PC-9 (cell line): Measurements from ENCODE around the gene TTLL8. TPM values are rescaled to one million over a fixed set of nuclear protein-coding genes. Genes with fewer than 3 reads are reported as not detected.
A peak's percentile ranks its signal among the peaks of the same experiment; 100 is the strongest.

Source experiments
- Bru-seq: library from RNA; stranded (reverse); fragments of 400-500 nt; gene quantifications from one replicate; lab custom pipeline; 2021; lab: Mats Ljungman, UMichigan
- BruChase-seq, 2 experiments: library from RNA; stranded (reverse); fragments of 400-500 nt; gene quantifications; one replicate each; lab custom pipeline; 2021; lab: Mats Ljungman, UMichigan
- BruUV-seq: library from RNA; stranded (reverse); fragments of 400-500 nt; replicated peaks from 2 replicates; lab custom pipeline; 2021; lab: Mats Ljungman, UMichigan
- CTCF ChIA-PET: fragments of 300-600 bp; sonication (Branson Sonifier 250); formaldehyde crosslinking; loops from one replicate; lab custom pipeline; 2022; ENCODE audit warnings: antibody characterized with exemption; lab: Charles Lee
- POLR2A ChIA-PET: fragments of 300-600 bp; sonication (Branson Sonifier 250); formaldehyde crosslinking; loops from one replicate; lab custom pipeline; 2022; ENCODE audit warnings: antibody characterized with exemption; ENCODE audit not compliant: unreplicated experiment; lab: Charles Lee
- DNase-seq, 2 experiments: peaks; one replicate each; pipeline versions ENCODE4 v3.0.0 to v3.0.0-alpha.2; 2015 to 2022; ENCODE audit warnings: mixed read lengths in 1 of 2
- H2AFZ ChIP-seq: fragments of 200-600 bp; sonication (generic); 2 replicates; pipeline ENCODE4 v1.8.1; 2017; ENCODE audit warnings: antibody characterized with exemption
- H3F3A ChIP-seq: fragments of 200-600 bp; sonication (generic); 2 replicates; pipeline ENCODE4 v1.8.1; 2017; ENCODE audit warnings: antibody characterized with exemption, mild to moderate bottlenecking, low read depth; ENCODE audit not compliant: insufficient read depth
- H3K27ac ChIP-seq: fragments of 200-600 bp; sonication (generic); 2 replicates; pipeline ENCODE4 v1.6.1; 2016; ENCODE audit warnings: mixed run types
- H3K27me3 ChIP-seq: fragments of 200-600 bp; sonication (generic); 2 replicates; pipeline ENCODE4 v1.6.1; 2016; ENCODE audit warnings: low read depth, mixed run types; ENCODE audit not compliant: insufficient read depth
- H3K36me3 ChIP-seq: fragments of 200-600 bp; sonication (generic); 2 replicates; pipeline ENCODE4 v1.6.1; 2016; ENCODE audit warnings: low read depth, mixed run types
- H3K4me1 ChIP-seq: fragments of 200-600 bp; sonication (generic); replicated peaks from 2 replicates; pipeline ENCODE4 v1.6.1; 2016; ENCODE audit warnings: mixed run types; ENCODE audit not compliant: insufficient read depth
- H3K4me2 ChIP-seq: fragments of 200-600 bp; sonication (generic); 2 replicates; pipeline ENCODE4 v1.6.1; 2017; ENCODE audit warnings: mixed run types
- H3K4me3 ChIP-seq: fragments of 200-600 bp; sonication (generic); 2 replicates; pipeline ENCODE4 v1.6.1; 2016; ENCODE audit warnings: mixed run types
- H3K79me2 ChIP-seq: fragments of 200-600 bp; sonication (generic); 2 replicates; pipeline ENCODE4 v1.6.1; 2017; ENCODE audit warnings: low read depth, mixed run types
- H3K9me2 ChIP-seq: fragments of 200-600 bp; sonication (generic); 2 replicates; pipeline ENCODE4 v1.8.1; 2017; ENCODE audit warnings: mild to moderate bottlenecking; ENCODE audit not compliant: insufficient read depth
- H3K9me3 ChIP-seq: fragments of 200-600 bp; sonication (generic); 2 replicates; pipeline ENCODE4 v1.8.1; 2016; ENCODE audit warnings: low read depth; ENCODE audit not compliant: insufficient read depth
- H4K20me1 ChIP-seq: fragments of 200-600 bp; sonication (generic); 2 replicates; pipeline ENCODE4 v1.8.1; 2017; ENCODE audit not compliant: insufficient read depth
- CTCF ChIP-seq: fragments of 200-600 bp; sonication (generic); conservative IDR thresholded peaks from 2 replicates; pipeline ENCODE4 v1.6.1; 2017; ENCODE audit warnings: mixed run types, antibody characterized with exemption, mild to moderate bottlenecking, moderate library complexity
- EZH2 ChIP-seq: fragments of 200-600 bp; sonication (generic); IDR thresholded peaks from 2 replicates; pipeline ENCODE4 v1.8.0; 2017; ENCODE audit warnings: antibody characterized with exemption, low read depth
- intact Hi-C: fragments of 100-400 bp; cut with micrococcal nuclease; formaldehyde crosslinking; loops from one replicate; pipeline ENCODE4 v1.10.0; 2022; ENCODE audit not compliant: unreplicated experiment
- long read RNA-seq: library from polyadenylated mRNA; stranded (forward); transcript quantifications from one replicate; pipeline ENCODE4 v2.0.0, GENCODE V29; 2022
- total RNA-seq: library from RNA; stranded (reverse); gene quantifications from 2 replicates; pipeline ENCODE4 v1.2.3, GENCODE V29; 2021

Gene TTLL8
- total RNA-seq (not detected in 2 replicates), Bru-seq, nascent RNA (percentile 4 among the genes with signal in this experiment), BruChase-seq, experiment 1, labeled RNA remaining after a 2-hour chase (percentile 2 among the genes with signal in this experiment), BruChase-seq, experiment 2, labeled RNA remaining after a 6-hour chase (not detected)
- long read RNA-seq = 0 reads

- Histone ChIP-seq H3K9me3 (no peaks in the 10 kb centered on the region), H3K4me2 (no peak within 1 kb of the TSS), H3F3A (no peaks in the 10 kb centered on the region), H3K27me3 (peaks cover 76% of the 10 kb centered on the region), H3K27ac (no peak within 1 kb of the TSS), H4K20me1 (no peaks in the 10 kb centered on the region), H3K4me1 (no peaks in the 10 kb centered on the region), H2AFZ (no peak within 1 kb of the TSS), H3K9me2 (no peaks in the 10 kb centered on the region), H3K4me3 (no peak within 1 kb of the TSS), H3K36me3 (no peaks in the 10 kb centered on the region), H3K79me2 (no peaks in the 10 kb centered on the region)
- TF ChIP-seq EZH2 (no peak), CTCF (no peak)
- no peak for DNase-seq
- no TSS peak for BruUV-seq
- ChIA-PET CTCF (no interaction called here), POLR2A (interaction anchor here (0.6 kb wide), 1 partner anchor 13 kb away, joined by 5 read pairs; no protein-coding TSS in a partner anchor)
- intact Hi-C loops = no loop called here
Observed at GRCh38 chr22:50058061-50058905, at the start of gene TTLL8. Gene TTLL8 (minus strand): TSS chr22:50058298.

- no peaks in the 10 kb centered on the region for H3K9me2 ChIP-seq
- no peaks in the 10 kb centered on the region for H3K36me3 ChIP-seq
- no peaks in the 10 kb centered on the region for H3K79me2 ChIP-seq
- H3K9me3 ChIP-seq = no peaks in the 10 kb centered on the region
- TF ChIP-seq EZH2 = no peak
- TF ChIP-seq CTCF = no peak
- H3K4me1 ChIP-seq = no peaks in the 10 kb centered on the region
- no peak overlapping the region for H3K27ac ChIP-seq
- H2AFZ ChIP-seq = no peak overlapping the region
- ChIA-PET POLR2A (no interaction called here), CTCF (no interaction called here)
- no peaks in the 10 kb centered on the region for H4K20me1 ChIP-seq
- no peak overlapping the region for H3K4me3 ChIP-seq
- no peaks in the 10 kb centered on the region for H3F3A ChIP-seq
- peak in 1 of 2 experiments; percentile 5 for DNase-seq
- no TSS peak for BruUV-seq
- peaks cover 36% of the 10 kb centered on the region for H3K27me3 ChIP-seq
- H3K4me2 ChIP-seq = no peak overlapping the region
- intact Hi-C loops = no loop called here
Observed at GRCh38 chr22:50107529-50107928, 49.4 kb upstream of the TTLL8 start.

- Histone ChIP-seq H3K9me3 (no peaks in the 10 kb centered on the region), H2AFZ (no peak overlapping the region), H3K36me3 (no peaks in the 10 kb centered on the region), H3K4me1 (no peaks in the 10 kb centered on the region), H3F3A (0 out of 2 replicates have a peak, but pooled peaks cover 3% of the 10 kb centered on the region), H3K4me3 (no peak overlapping the region), H3K9me2 (no peaks in the 10 kb centered on the region), H3K27me3 (peaks cover 31% of the 10 kb centered on the region), H4K20me1 (no peaks in the 10 kb centered on the region), H3K79me2 (no peaks in the 10 kb centered on the region), H3K4me2 (no peak overlapping the region), H3K27ac (no peak overlapping the region)
- TF ChIP-seq CTCF (no peak), EZH2 (no peak)
- no TSS peak for BruUV-seq
- ChIA-PET POLR2A (no interaction called here), CTCF (interaction anchor here (0.6 kb wide), 1 partner anchor 39 kb away, joined by 3 read pairs; no protein-coding TSS in a partner anchor)
- intact Hi-C loops = no loop called here
- DNase-seq = no peak
Observed at GRCh38 chr22:50105208-50106100, 47.4 kb upstream of the TTLL8 start.
